Liver (tissue), 3 donors: ENCODE results near the gene GPR180.
"Not testable (repeated sequence)": the region's sequence is repeated elsewhere in the genome, so short reads cannot be mapped to it uniquely, and the experiment has no call there.

Source experiments
- CTCF ChIP-seq: fragments of 150-350 bp; IDR thresholded peaks from 2 replicates; pipeline ENCODE4 v1.5.1; 2017; ENCODE audit warnings: improper control_type of control experiment, low read depth, low read length; ENCODE audit not compliant: missing input control
- MAX ChIP-seq: IDR thresholded peaks from 2 replicates; pipeline ENCODE4 v1.6.1; 2016; ENCODE audit warnings: antibody characterized with exemption
- RAD21 ChIP-seq, 2 donors: IDR thresholded peaks; 2 replicates each; pipeline ENCODE4 v1.6.1; 2016; ENCODE audit warnings: antibody characterized with exemption in 2 of 2, mild to moderate bottlenecking in 2 of 2
- REST ChIP-seq: IDR thresholded peaks from 2 replicates; pipeline ENCODE4 v1.6.1; 2016; ENCODE audit warnings: antibody characterized with exemption, mild to moderate bottlenecking
- ZBTB33 ChIP-seq: IDR thresholded peaks from 2 replicates; pipeline ENCODE4 v1.6.1; 2016; ENCODE audit warnings: antibody characterized with exemption
- donor health status: healthy.
- donor health status: healthy.

GRCh38 chr13:94637677-94638076 lies 36.0 kb downstream of the GPR180 start:
- TF ChIP-seq RAD21 (IDR thresholded peaks at IDR 0.05); MAX; REST; CTCF; ZBTB33: not testable (repeated sequence)
